Activated naive CD8-positive, alpha-beta T cell treated with anti-CD3 and anti-CD28 coated beads for 36 hours (primary cell): ENCODE results near the gene CACNA1C. TPM values are rescaled to one million over a fixed set of nuclear protein-coding genes. Genes with fewer than 3 reads are reported as not detected.
"Not testable (repeated sequence)": the region's sequence is repeated elsewhere in the genome, so short reads cannot be mapped to it uniquely, and the experiment has no call there.

ENCODE experiments used
- DNase-seq: peaks from one replicate; pipeline ENCODE4 v3.0.0; 2021
- H3K27ac Mint-ChIP-seq: one replicate; pipeline ENCODE4 v1.8.0; 2022; ENCODE audit warnings: mild to moderate bottlenecking, moderate library complexity, mixed read lengths
- H3K27me3 Mint-ChIP-seq: one replicate; pipeline ENCODE4 v1.8.0; 2022; ENCODE audit warnings: mild to moderate bottlenecking, mixed read lengths
- H3K36me3 Mint-ChIP-seq: one replicate; pipeline ENCODE4 v1.8.0; 2021; ENCODE audit warnings: mild to moderate bottlenecking, mixed read lengths
- H3K4me1 Mint-ChIP-seq: one replicate; pipeline ENCODE4 v1.8.0; 2021; ENCODE audit warnings: mixed read lengths
- H3K4me3 Mint-ChIP-seq: one replicate; pipeline ENCODE4 v1.8.0; 2022; ENCODE audit warnings: mild to moderate bottlenecking, moderate library complexity, mixed read lengths
- H3K9me3 Mint-ChIP-seq: one replicate; pipeline ENCODE4 v1.8.0; 2022; ENCODE audit warnings: mixed read lengths
- total RNA-seq, 2 experiments: library from RNA; stranded (reverse); gene quantifications; one replicate each; pipeline ENCODE4 v1.2.3, GENCODE V29; 2021

Gene CACNA1C
- total RNA-seq, 2 experiments from 2014 or later, result 0.02 to 0.14 TPM

DNA sequence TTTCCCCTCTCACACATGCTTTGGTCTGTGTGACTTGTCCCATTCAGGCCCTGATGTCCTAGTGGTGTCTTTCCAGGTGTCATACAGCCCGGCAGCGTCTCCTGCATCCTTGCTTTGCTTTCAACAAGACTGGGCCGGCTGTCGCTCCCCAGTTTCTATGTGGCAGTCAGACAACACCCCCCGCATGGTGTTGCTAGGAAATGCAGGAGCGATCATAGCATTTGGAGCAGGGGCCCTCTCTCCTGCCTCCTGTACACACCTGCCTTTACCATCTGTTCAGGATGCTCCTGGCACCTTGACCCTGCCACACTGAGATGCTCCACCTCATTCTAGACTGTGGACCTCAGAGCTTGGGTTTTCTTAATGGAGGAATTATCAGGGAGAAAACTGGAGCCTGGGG lies 29.5 kb downstream of the CACNA1C start:
- Mint-ChIP-seq H3K4me3 (no peak overlapping the region), H3K36me3 (no peaks in the 10 kb centered on the region), H3K27me3 (no peaks in the 10 kb centered on the region), H3K9me3 (peaks cover 10% of the 10 kb centered on the region), H3K4me1 (no peaks in the 10 kb centered on the region), H3K27ac (no peak overlapping the region)
- no peak for DNase-seq

GRCh38 chr12:2083008-2083407 lies 30.2 kb downstream of the CACNA1C start:
- Mint-ChIP-seq H3K27me3 (no peaks in the 10 kb centered on the region), H3K27ac (no peak overlapping the region), H3K9me3 (peaks cover 10% of the 10 kb centered on the region), H3K4me1 (no peaks in the 10 kb centered on the region), H3K4me3 (no peak overlapping the region), H3K36me3 (no peaks in the 10 kb centered on the region)
- no peak for DNase-seq

- no peak overlapping the region for H3K27ac Mint-ChIP-seq
- H3K36me3 Mint-ChIP-seq, result no peaks in the 10 kb centered on the region
- H3K4me1 Mint-ChIP-seq, result no peaks in the 10 kb centered on the region
- DNase-seq, result no peak
- peaks cover 7% of the 10 kb centered on the region for H3K9me3 Mint-ChIP-seq
- no peaks in the 10 kb centered on the region for H3K27me3 Mint-ChIP-seq
- no peak overlapping the region for H3K4me3 Mint-ChIP-seq
Measured at GRCh38 chr12:2083561-2083960, 30.8 kb downstream of the CACNA1C start.

GRCh38 chr12:2084553-2085296 lies 31.9 kb downstream of the CACNA1C start:
- no peaks in the 10 kb centered on the region for H3K4me1 Mint-ChIP-seq
- no peak overlapping the region for H3K27ac Mint-ChIP-seq
- DNase-seq, result no peak
- H3K36me3 Mint-ChIP-seq, result no peaks in the 10 kb centered on the region
- H3K4me3 Mint-ChIP-seq, result no peak overlapping the region
- H3K27me3 Mint-ChIP-seq, result no peaks in the 10 kb centered on the region
- H3K9me3 Mint-ChIP-seq, result peaks cover 7% of the 10 kb centered on the region

- Mint-ChIP-seq H3K9me3 (no peaks in the 10 kb centered on the region), H3K4me1 (peaks cover 4% of the 10 kb centered on the region), H3K27ac (no peak overlapping the region), H3K4me3 (no peak overlapping the region), H3K36me3 (no peaks in the 10 kb centered on the region), H3K27me3 (peaks cover 3% of the 10 kb centered on the region)
- no peak for DNase-seq
Measured at GRCh38 chr12:2092354-2092753, 39.6 kb downstream of the CACNA1C start.

DNA sequence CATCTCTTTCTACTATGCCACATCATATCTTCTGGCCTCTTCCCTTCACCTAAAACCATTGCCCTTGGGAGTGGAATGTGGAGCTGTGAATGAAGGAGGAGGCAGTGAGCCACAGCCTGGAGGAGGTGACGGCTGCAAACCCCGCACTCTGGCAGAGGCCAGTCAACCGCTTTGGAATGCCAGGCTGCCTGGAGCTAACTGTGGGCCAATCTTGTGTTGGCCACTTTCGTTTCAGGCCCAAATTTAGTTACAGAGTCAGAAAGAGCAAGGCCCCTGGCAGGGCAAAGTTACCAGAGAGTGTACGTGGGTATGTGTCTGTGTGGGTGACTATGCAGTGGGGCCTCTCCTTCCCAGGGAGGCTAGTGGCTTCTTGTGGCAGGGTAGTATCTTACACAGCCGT lies 40.1 kb downstream of the CACNA1C start:
- Mint-ChIP-seq H3K27ac (no peak overlapping the region), H3K27me3 (peaks cover 3% of the 10 kb centered on the region), H3K4me1 (peaks cover 4% of the 10 kb centered on the region), H3K9me3 (no peaks in the 10 kb centered on the region), H3K36me3 (no peaks in the 10 kb centered on the region), H3K4me3 (no peak overlapping the region)
- DNase-seq, result no peak

- Mint-ChIP-seq H3K9me3 (no peaks in the 10 kb centered on the region), H3K27ac (peak overlapping the region; percentile 43), H3K4me3 (no peak overlapping the region), H3K27me3 (peaks cover 3% of the 10 kb centered on the region), H3K36me3 (no peaks in the 10 kb centered on the region), H3K4me1 (peaks cover 4% of the 10 kb centered on the region)
- no peak for DNase-seq
Measured at GRCh38 chr12:2094597-2094996, 41.8 kb downstream of the CACNA1C start.

- H3K36me3 Mint-ChIP-seq, result no peaks in the 10 kb centered on the region
- no peak overlapping the region for H3K27ac Mint-ChIP-seq
- H3K27me3 Mint-ChIP-seq, result peaks cover 3% of the 10 kb centered on the region
- H3K4me1 Mint-ChIP-seq, result peaks cover 4% of the 10 kb centered on the region
- H3K9me3 Mint-ChIP-seq, result no peaks in the 10 kb centered on the region
- no peak for DNase-seq
- no peak overlapping the region for H3K4me3 Mint-ChIP-seq
Measured at GRCh38 chr12:2095878-2096277, 43.1 kb downstream of the CACNA1C start.

DNA sequence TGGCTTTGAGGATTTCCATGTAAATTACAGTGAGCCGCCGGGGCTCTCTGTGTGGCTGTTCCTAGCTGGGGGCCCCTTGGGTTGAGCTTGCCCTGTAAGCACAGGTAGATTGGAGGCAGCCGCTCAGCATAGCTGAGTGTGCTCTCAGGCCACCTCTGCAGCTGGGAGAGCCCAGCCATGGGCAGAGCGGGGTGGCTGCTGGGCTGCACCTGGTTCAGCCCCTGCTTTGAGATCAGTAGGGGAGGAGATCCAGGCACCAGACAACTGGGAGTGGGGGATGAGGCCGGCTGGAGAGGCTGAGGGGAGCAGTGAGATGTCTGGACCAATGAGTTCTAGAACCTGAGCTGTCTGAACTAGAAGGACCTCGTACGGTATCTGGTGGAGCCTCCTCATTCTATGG lies 44.8 kb downstream of the CACNA1C start:
- no peak for DNase-seq
- Mint-ChIP-seq H3K4me1 (peaks cover 4% of the 10 kb centered on the region), H3K4me3 (no peak overlapping the region), H3K9me3 (no peaks in the 10 kb centered on the region), H3K27ac (no peak overlapping the region), H3K27me3 (no peaks in the 10 kb centered on the region), H3K36me3 (no peaks in the 10 kb centered on the region)

DNA sequence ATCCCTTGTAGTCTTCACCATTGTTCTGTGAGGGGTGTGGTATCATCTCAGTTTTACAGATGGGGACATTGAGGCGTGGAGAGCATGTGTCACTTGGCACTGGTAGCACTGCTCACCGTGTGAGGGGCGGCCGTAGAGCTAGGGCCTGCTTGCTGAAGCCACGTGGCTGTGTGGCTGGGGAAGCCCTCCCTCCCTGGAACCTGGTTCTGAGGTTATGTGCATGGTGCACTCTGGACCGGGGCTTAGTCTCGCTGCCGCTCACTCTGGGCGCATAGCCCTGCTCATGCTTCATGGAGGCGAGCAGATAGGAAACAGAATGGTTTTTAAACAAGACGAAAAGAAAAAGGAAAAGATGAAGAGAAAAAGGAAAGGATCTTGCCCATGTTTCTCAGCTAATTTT lies 46.1 kb downstream of the CACNA1C start:
- Mint-ChIP-seq H3K27ac (no peak overlapping the region), H3K4me3 (no peak overlapping the region), H3K4me1 (peaks cover 4% of the 10 kb centered on the region), H3K27me3 (no peaks in the 10 kb centered on the region), H3K36me3 (no peaks in the 10 kb centered on the region), H3K9me3 (no peaks in the 10 kb centered on the region)
- no peak for DNase-seq

GRCh38 chr12:2099595-2099994 lies 46.8 kb downstream of the CACNA1C start:
- H3K9me3 Mint-ChIP-seq, result no peaks in the 10 kb centered on the region
- no peaks in the 10 kb centered on the region for H3K27me3 Mint-ChIP-seq
- H3K27ac Mint-ChIP-seq, result no peak overlapping the region
- H3K36me3 Mint-ChIP-seq, result no peaks in the 10 kb centered on the region
- peaks cover 2% of the 10 kb centered on the region for H3K4me1 Mint-ChIP-seq
- no peak overlapping the region for H3K4me3 Mint-ChIP-seq
- no peak for DNase-seq

DNA sequence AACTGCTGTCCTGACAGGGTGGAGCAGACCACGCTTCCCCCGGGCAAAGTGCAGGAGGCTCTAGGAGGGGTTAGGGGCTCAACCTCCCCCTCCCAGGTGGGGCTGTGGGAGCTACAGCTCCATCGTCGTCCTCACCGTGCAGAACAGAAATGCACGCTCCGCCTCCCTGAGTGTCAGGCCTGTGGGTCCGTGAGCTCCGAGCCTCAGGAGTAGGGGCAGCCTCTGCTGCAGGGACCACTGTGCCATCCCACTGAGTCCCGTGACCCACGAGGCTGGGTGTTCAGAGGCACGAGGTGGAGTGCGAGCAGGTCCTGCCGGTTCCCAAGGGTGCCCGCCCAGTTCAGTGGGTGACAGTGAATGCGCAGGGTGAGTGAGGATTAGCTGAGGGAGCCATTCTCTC lies 48.6 kb downstream of the CACNA1C start:
- Mint-ChIP-seq H3K4me3 (no peak overlapping the region), H3K36me3 (no peaks in the 10 kb centered on the region)
- DNase-seq, result no peak

GRCh38 chr12:2101771-2102170 lies 49.0 kb downstream of the CACNA1C start:
- H3K9me3 Mint-ChIP-seq, result no peaks in the 10 kb centered on the region
- no peaks in the 10 kb centered on the region for H3K27me3 Mint-ChIP-seq
- H3K36me3 Mint-ChIP-seq, result no peaks in the 10 kb centered on the region
- H3K4me3 Mint-ChIP-seq, result no peak overlapping the region
- no peak for DNase-seq
- H3K4me1 Mint-ChIP-seq, result no peaks in the 10 kb centered on the region
- H3K27ac Mint-ChIP-seq, result no peak overlapping the region

More for the DNA sequence above, 48.6 kb downstream of the CACNA1C start:
- no peaks in the 10 kb centered on the region for H3K27me3 Mint-ChIP-seq
- no peaks in the 10 kb centered on the region for H3K9me3 Mint-ChIP-seq
- H3K4me1 Mint-ChIP-seq, result no peaks in the 10 kb centered on the region
- H3K27ac Mint-ChIP-seq, result no peak overlapping the region

- H3K27ac Mint-ChIP-seq, H3K9me3 Mint-ChIP-seq, H3K36me3 Mint-ChIP-seq, H3K4me1 Mint-ChIP-seq, DNase-seq, H3K4me3 Mint-ChIP-seq, H3K27me3 Mint-ChIP-seq: not testable (repeated sequence)
Measured at GRCh38 chr12:2102736-2103135, 49.9 kb downstream of the CACNA1C start.

GRCh38 chr12:2105387-2105786 lies 52.6 kb downstream of the CACNA1C start:
- not testable (repeated sequence) for H3K36me3 Mint-ChIP-seq, DNase-seq, H3K4me3 Mint-ChIP-seq, H3K27ac Mint-ChIP-seq, H3K9me3 Mint-ChIP-seq, H3K27me3 Mint-ChIP-seq, H3K4me1 Mint-ChIP-seq

DNA sequence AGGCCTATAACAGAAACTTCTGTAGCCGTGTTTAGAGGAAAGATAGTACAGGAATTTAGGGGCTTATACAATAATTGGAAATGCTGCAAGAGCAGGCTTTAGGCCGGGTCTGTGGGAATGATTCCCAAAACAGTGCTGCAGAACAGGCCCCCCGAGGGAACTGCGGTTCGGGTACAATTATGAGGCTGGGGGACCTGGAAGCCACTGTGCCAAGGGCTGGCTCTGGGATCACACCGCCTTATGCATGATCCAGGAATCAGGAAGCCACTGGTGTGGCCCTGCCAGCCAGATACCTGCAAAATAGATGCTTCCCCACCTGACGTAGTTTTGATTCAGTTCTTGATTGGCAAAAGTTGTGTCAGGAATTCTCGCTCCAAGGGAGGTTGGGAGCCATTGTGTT lies 55.4 kb downstream of the CACNA1C start:
- Mint-ChIP-seq H3K27me3 (no peaks in the 10 kb centered on the region), H3K36me3 (no peaks in the 10 kb centered on the region), H3K4me1 (no peaks in the 10 kb centered on the region), H3K9me3 (no peaks in the 10 kb centered on the region), H3K4me3 (no peak overlapping the region), H3K27ac (no peak overlapping the region)
- DNase-seq, result no peak
